ENCODE data around the gene HTR1D. TPM values are rescaled to one million over a fixed set of nuclear protein-coding genes. Genes with fewer than 3 reads are reported as not detected.

The HTR1D gene, protein sequence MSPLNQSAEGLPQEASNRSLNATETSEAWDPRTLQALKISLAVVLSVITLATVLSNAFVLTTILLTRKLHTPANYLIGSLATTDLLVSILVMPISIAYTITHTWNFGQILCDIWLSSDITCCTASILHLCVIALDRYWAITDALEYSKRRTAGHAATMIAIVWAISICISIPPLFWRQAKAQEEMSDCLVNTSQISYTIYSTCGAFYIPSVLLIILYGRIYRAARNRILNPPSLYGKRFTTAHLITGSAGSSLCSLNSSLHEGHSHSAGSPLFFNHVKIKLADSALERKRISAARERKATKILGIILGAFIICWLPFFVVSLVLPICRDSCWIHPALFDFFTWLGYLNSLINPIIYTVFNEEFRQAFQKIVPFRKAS
- total RNA-seq (2021; ENCODE audit: unreplicated experiment) (3.5 TPM), Bru-seq, nascent RNA (percentile 48 among the genes with signal in this experiment), BruChase-seq, experiment 1, labeled RNA remaining after a 6-hour chase (percentile 72 among the genes with signal in this experiment), BruChase-seq, experiment 2, labeled RNA remaining after a 2-hour chase (percentile 72 among the genes with signal in this experiment)
- 2.9 and 3.4 TPM in 2 replicates for polyA plus RNA-seq (2012)
- long read RNA-seq, partial matches to known transcripts, result 0 of 5 reads
- long read RNA-seq, other reads (novel, unspliced or antisense), result 4 of 5 reads

DNA sequence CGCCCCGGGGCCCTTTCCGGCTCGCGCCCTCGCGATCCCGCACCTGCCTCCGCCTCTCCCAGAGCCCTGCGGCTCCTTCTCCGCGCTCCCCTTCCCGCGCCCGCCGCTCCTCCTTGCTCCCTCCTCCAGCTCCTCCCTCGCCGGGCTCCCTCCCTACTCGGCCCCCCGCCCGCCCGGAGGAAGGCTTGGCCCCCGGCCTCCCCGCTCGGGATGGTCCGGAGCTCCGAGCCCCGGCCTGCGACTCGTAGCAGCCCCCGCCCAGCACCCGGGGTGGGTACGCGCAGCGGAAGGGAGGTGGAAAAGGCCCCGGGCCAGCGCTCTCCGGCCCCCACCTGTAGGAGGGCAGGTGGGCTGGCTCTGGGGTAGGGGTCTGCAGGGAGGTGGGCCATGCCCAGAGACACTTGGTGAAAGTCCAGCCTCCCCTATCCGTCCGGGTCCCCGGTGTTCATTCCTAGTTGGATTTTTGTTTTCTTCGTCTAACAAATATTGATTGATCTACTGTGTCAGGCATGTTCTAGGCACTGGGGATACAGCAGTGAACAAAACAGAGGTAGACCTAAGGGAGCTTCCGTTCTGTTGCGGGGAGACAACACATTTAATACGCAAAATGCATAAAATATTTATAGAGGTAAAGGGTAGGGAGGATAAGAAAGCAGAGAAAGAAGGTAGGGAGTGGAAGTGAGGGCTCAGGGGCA is at the start of gene HTR1D:
Gene HTR1D, minus strand, starts transcription at position 82 of the 695 bp plus-strand sequence. CDS start 23,283 bp downstream, outside the sequence.
- H3K9me3 ChIP-seq (ENCODE audit: control insufficient read depth in 1 of 2, insufficient read depth in 1 of 2, low read depth in 1 of 2, low read length in 2 of 2), result no peaks in the 10 kb centered on the region
- H3K27ac ChIP-seq (ENCODE audit: low read depth, low read length), result peak within 1 kb of the TSS; percentile 51; the same call in 1 of the 2 replicates
- H3K9ac ChIP-seq (ENCODE audit: low read length), result peak within 1 kb of the TSS; percentile 65
- peak within 1 kb of the TSS; percentile 51 to 66 for H3K4me3 ChIP-seq (replicated peaks in 1 of 2; ENCODE audit: low read depth in 1 of 2, low read length in 2 of 2)
- H3K4me2 ChIP-seq (ENCODE audit: low read length), result peak within 1 kb of the TSS; percentile 96
- H3K27me3 ChIP-seq (ENCODE audit: insufficient read depth, low read length), result no peaks in the 10 kb centered on the region; the same call in 1 of the 2 replicates
- CTCF ChIA-PET, result interaction anchor here (0.6 to 2.3 kb wide), 9 partner anchors 12 to 322 kb away, joined by 3 to 9 read pairs (median 3); no protein-coding TSS in a partner anchor
- no TSS peak for BruUV-seq (replicated peaks)
- DNase-seq (ENCODE audit: low read depth, low spot score) (no peak), ATAC-seq (peak; percentile 80)
- no peaks in the 10 kb centered on the region for H3K9me2 ChIP-seq (ENCODE audit: insufficient read depth)
- no peaks in the 10 kb centered on the region for H3K79me2 ChIP-seq (ENCODE audit: insufficient read depth, low read length)
- intact Hi-C loops (cut with micrococcal nuclease), result loop anchor here (10.0 kb wide), 1 partner anchor 317 kb away; the partner anchor contains the start of gene E2F2
- H3K4me1 ChIP-seq (ENCODE audit: control insufficient read depth in 1 of 2, insufficient read depth in 2 of 2, low read length in 2 of 2), result peaks cover 0 to 27% of the 10 kb centered on the region in 2 experiments; a peak in 3 of 4 replicates
- TF ChIP-seq EZH2phosphoT487 (IDR thresholded peaks at IDR 0.05; ENCODE audit: borderline replicate concordance) (no peak), POLR2AphosphoS5 (IDR thresholded peaks at IDR 0.05; ENCODE audit: low read depth, low read length) (peak; percentile 36; the same call in 1 of the 2 replicates)
- peak within 1 kb of the TSS; percentile 96 for H2AFZ ChIP-seq (ENCODE audit: low read depth, low read length, poor library complexity, severe bottlenecking)
- POLR2A ChIA-PET, result interaction anchor here (0.5 kb wide), 1 partner anchor 337 kb away, joined by 3 read pairs; no protein-coding TSS in a partner anchor
- H3K36me3 ChIP-seq (ENCODE audit: control insufficient read depth in 1 of 2, insufficient read depth in 2 of 2, low read length in 2 of 2), result no peaks in the 10 kb centered on the region
- H4K20me1 ChIP-seq (ENCODE audit: insufficient read depth), result no peaks in the 10 kb centered on the region
- RAD21 ChIA-PET (ENCODE audit: low non-redundant PET in 1 of 2, low total read pairs in 2 of 2, uncharacterized antibody in 2 of 2, unreplicated experiment in 2 of 2), result interaction anchor here in 1 of 2 experiments (0.7 kb wide), 3 partner anchors 48 to 322 kb away, joined by 3 to 5 read pairs (median 4); no protein-coding TSS in a partner anchor

DNA sequence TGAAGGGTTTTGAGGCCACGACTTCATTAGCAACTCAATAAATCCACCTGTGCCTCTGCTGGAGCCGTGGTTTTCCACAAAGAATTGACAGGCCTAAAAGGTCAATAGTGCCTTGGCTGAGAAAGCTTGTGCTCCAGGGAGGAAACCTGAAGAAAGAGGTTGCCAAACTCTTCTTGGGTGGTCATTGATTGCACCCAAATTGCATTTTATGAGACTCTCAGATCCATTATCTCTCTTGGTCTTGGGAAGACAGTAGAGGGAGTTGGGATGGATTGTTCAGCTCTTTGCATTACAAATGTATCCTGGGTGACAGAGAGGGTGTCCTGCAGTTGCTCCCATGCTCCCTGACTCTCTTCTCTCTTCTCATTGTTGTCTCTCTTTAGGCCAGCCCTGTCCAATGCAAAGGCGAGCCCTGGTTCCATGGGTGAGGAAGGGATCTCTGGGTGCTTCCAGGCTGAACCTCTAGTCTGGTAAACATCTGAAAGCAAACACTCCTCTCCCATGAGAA is 46.1 kb upstream of the HTR1D start:
- no peak overlapping the region for H3K4me2 ChIP-seq (ENCODE audit: low read length)
- ATAC-seq (no peak), DNase-seq (ENCODE audit: low read depth, low spot score) (no peak)
- ChIA-PET CTCF (no interaction called here), RAD21 (ENCODE audit: low non-redundant PET in 1 of 2, low total read pairs in 2 of 2, uncharacterized antibody in 2 of 2, unreplicated experiment in 2 of 2) (no interaction called here), POLR2A (no interaction called here)
- no peaks in the 10 kb centered on the region for H3K79me2 ChIP-seq (ENCODE audit: insufficient read depth, low read length)
- no peaks in the 10 kb centered on the region for H3K9me3 ChIP-seq (ENCODE audit: control insufficient read depth in 1 of 2, insufficient read depth in 1 of 2, low read depth in 1 of 2, low read length in 2 of 2)
- no peaks in the 10 kb centered on the region for H3K36me3 ChIP-seq (ENCODE audit: control insufficient read depth in 1 of 2, insufficient read depth in 2 of 2, low read length in 2 of 2)
- no peaks in the 10 kb centered on the region for H3K27me3 ChIP-seq (ENCODE audit: insufficient read depth, low read length)
- no peak overlapping the region for H3K9ac ChIP-seq (ENCODE audit: low read length)
- H3K9me2 ChIP-seq (ENCODE audit: insufficient read depth), result no peaks in the 10 kb centered on the region
- intact Hi-C loops (cut with micrococcal nuclease), result no loop called here
- no TSS peak for BruUV-seq (replicated peaks)
- no peak overlapping the region for H2AFZ ChIP-seq (ENCODE audit: low read depth, low read length, poor library complexity, severe bottlenecking)
- H4K20me1 ChIP-seq (ENCODE audit: insufficient read depth), result no peaks in the 10 kb centered on the region
- H3K4me3 ChIP-seq (replicated peaks in 1 of 2; ENCODE audit: low read depth in 1 of 2, low read length in 2 of 2), result no peak overlapping the region
- no peak overlapping the region for H3K27ac ChIP-seq (ENCODE audit: low read depth, low read length)
- no peaks in the 10 kb centered on the region for H3K4me1 ChIP-seq (ENCODE audit: control insufficient read depth in 1 of 2, insufficient read depth in 2 of 2, low read length in 2 of 2)
- TF ChIP-seq EZH2 (IDR thresholded peaks at IDR 0.05), result no peak
- no peak for TF ChIP-seq EZH2phosphoT487 (IDR thresholded peaks at IDR 0.05; ENCODE audit: borderline replicate concordance)
- no peak for TF ChIP-seq TCF7L2 (IDR thresholded peaks at IDR 0.05; ENCODE audit: borderline replicate concordance, extremely low read depth, insufficient read depth, insufficient read length)
- TF ChIP-seq POLR2A (IDR thresholded peaks at IDR 0.05; ENCODE audit: borderline replicate concordance, extremely low read depth, insufficient read depth, insufficient read length), result no peak
- no peak for TF ChIP-seq FOSL1 (IDR thresholded peaks at IDR 0.05; ENCODE audit: low read depth)
- TF ChIP-seq, protein P1, sequence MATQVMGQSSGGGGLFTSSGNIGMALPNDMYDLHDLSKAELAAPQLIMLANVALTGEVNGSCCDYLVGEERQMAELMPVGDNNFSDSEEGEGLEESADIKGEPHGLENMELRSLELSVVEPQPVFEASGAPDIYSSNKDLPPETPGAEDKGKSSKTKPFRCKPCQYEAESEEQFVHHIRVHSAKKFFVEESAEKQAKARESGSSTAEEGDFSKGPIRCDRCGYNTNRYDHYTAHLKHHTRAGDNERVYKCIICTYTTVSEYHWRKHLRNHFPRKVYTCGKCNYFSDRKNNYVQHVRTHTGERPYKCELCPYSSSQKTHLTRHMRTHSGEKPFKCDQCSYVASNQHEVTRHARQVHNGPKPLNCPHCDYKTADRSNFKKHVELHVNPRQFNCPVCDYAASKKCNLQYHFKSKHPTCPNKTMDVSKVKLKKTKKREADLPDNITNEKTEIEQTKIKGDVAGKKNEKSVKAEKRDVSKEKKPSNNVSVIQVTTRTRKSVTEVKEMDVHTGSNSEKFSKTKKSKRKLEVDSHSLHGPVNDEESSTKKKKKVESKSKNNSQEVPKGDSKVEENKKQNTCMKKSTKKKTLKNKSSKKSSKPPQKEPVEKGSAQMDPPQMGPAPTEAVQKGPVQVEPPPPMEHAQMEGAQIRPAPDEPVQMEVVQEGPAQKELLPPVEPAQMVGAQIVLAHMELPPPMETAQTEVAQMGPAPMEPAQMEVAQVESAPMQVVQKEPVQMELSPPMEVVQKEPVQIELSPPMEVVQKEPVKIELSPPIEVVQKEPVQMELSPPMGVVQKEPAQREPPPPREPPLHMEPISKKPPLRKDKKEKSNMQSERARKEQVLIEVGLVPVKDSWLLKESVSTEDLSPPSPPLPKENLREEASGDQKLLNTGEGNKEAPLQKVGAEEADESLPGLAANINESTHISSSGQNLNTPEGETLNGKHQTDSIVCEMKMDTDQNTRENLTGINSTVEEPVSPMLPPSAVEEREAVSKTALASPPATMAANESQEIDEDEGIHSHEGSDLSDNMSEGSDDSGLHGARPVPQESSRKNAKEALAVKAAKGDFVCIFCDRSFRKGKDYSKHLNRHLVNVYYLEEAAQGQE (IDR thresholded peaks at IDR 0.05; ENCODE audit: low read depth), result no peak
- TF ChIP-seq CEBPB (IDR thresholded peaks at IDR 0.05; ENCODE audit: low read depth), result no peak
- TF ChIP-seq, protein P2, sequence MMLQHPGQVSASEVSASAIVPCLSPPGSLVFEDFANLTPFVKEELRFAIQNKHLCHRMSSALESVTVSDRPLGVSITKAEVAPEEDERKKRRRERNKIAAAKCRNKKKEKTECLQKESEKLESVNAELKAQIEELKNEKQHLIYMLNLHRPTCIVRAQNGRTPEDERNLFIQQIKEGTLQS (IDR thresholded peaks at IDR 0.05), result no peak
- no peak for TF ChIP-seq RAD21 (IDR thresholded peaks at IDR 0.05; ENCODE audit: low read depth)
- TF ChIP-seq YY1 (IDR thresholded peaks at IDR 0.05; ENCODE audit: extremely low read depth, insufficient replicate concordance, low read depth, low read length), result no peak
- TF ChIP-seq ZNF274 (IDR thresholded peaks at IDR 0.05; ENCODE audit: low read depth, low read length), result no peak
